GM13977 (cell line): ENCODE measurements around the gene LRRC36.

Experiments
- DNase-seq: peaks from one replicate; pipeline ENCODE4 v3.0.0; 2012; ENCODE audit warnings: low spot score
- in situ Hi-C: fragments of 300-500 bp; cut with MboI; formaldehyde crosslinking; loops from one replicate; pipeline ENCODE4 v1.12.0; 2022; ENCODE audit warnings: low sequenced_read_pairs, low pct_unique_long_range_greater_than_20kb, mixed read lengths, inconsistent platforms; ENCODE audit not compliant: unreplicated experiment
- TF ChIP-seq, protein P1 (sequence below): IDR thresholded peaks from 2 replicates; pipeline ENCODE4 v1.5.1; 2012; ENCODE audit warnings: mild to moderate bottlenecking, control low read depth; ENCODE audit not compliant: insufficient read depth; ENCODE audit errors: extremely low read depth, missing control alignments

LRRC36 gene

GRCh38 chr16:67304020-67304419, 22.6 kb upstream of the LRRC36 start:
- TF ChIP-seq, protein P1, sequence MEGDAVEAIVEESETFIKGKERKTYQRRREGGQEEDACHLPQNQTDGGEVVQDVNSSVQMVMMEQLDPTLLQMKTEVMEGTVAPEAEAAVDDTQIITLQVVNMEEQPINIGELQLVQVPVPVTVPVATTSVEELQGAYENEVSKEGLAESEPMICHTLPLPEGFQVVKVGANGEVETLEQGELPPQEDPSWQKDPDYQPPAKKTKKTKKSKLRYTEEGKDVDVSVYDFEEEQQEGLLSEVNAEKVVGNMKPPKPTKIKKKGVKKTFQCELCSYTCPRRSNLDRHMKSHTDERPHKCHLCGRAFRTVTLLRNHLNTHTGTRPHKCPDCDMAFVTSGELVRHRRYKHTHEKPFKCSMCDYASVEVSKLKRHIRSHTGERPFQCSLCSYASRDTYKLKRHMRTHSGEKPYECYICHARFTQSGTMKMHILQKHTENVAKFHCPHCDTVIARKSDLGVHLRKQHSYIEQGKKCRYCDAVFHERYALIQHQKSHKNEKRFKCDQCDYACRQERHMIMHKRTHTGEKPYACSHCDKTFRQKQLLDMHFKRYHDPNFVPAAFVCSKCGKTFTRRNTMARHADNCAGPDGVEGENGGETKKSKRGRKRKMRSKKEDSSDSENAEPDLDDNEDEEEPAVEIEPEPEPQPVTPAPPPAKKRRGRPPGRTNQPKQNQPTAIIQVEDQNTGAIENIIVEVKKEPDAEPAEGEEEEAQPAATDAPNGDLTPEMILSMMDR: no peak
- no peak for DNase-seq
- in situ Hi-C loops: no loop called here

DNA sequence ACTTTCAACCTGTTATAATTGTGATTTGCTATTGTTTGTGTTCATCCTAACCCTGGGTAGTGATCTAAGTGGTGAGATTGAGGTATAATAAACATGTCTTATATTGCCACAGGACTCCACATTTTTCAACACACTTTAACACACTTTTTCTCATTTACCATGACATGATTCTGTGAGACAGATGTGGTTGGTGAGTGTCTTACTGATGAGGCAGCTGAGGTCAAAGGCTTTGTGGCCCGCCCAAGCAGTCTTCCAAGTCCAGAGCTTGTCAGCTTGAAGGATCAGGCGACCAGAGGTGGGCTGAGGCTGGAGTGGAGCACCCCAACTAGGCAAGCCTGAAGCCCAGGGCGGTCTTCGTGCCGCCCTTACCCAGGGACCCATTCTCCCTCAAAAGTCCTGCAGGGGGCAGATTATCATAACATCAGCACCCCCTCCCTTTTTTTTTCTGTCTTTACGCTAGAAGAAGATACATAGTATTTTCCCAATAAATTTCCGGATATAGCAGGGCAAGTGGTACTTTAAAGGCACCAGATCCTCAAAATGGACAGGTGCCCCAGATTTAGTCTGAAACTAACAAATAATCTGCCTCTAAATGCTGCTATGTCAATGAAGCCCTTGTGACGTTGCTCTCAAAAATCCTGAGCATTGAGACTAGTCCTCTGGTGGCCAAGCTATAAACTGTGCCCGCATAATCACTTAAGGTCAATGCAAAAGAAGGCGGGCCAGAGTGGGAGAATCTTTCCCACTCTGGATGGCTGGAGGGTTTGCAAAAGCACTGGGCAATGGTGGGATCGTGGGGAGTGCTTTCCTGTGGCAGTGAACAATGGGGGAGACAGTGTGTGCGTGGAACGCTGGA, 21.2 kb upstream of the LRRC36 start:
- TF ChIP-seq, protein P1: peak; percentile 7
- no peak for DNase-seq
- in situ Hi-C loops: no loop called here

DNA sequence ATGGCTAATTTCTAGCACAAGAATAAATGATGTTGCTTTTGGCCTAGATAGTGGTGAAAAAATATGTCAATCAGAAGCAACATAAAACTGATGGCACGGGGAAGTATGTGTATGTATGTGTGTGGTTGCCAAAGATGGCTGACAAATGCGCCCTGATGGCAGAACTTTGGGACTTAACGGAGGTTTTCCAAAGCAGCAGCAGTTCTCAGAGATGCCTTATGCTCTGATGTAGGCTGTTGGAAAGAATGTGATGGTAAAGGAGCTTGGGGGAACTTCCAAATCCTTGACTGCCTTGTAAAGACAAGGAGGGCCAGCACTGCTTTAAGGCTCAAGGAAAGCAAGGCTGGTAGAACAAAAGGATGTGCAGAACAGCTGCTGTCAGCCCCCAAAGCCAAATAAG, 16.1 kb upstream of the LRRC36 start:
- DNase-seq: no peak
- TF ChIP-seq, protein P1: no peak
- in situ Hi-C loops: no loop called here

GRCh38 chr16:67311607-67312488, 14.8 kb upstream of the LRRC36 start:
- TF ChIP-seq, protein P1: no peak
- in situ Hi-C loops: no loop called here
- DNase-seq: peak; percentile 78

DNA sequence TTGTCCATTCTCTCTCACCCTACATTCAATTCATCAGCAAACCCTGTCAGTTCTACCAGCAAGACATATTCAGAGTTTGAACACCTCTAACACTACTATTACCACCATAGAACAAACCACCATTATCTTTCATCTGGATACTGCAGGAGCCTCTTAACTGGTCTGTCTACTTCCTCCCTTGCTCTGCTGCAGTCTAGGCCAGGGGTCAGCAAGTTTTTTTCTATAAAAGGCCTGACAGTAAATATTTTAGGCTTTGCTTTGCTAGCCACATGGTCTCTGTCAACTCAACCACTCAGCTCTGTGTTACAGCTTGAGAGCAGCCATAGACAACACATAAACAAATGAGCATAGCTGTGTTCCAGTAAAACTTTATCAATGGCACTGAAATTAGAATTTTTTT, 13.9 kb upstream of the LRRC36 start:
- DNase-seq: peak; percentile 11
- TF ChIP-seq, protein P1: no peak
- in situ Hi-C loops: no loop called here

DNA sequence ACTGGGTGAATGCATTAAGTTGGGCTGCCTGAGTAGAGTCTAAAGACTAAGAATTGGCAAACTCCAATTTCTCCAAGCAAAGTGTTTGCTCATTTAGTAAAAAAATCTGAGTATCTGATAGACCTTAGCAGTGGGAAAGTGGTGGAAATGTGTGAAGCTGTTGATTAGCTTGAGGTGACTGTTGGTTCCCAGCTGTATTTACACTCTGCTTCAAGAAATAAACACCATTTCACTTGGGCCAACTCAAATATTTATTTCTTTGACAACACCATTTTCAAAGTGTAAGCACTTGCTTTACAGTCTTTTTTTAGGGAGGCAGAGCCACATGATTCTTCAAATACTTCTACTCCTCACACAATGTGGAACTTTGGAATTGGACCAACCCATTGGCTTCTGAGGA, 8.8 kb upstream of the LRRC36 start:
- DNase-seq: no peak
- in situ Hi-C loops: no loop called here
- TF ChIP-seq, protein P1: no peak
